Neural progenitor cell (in vitro differentiated cells): ENCODE results near the gene SIX3.

Experiments
- EZH2phosphoT487 ChIP-seq: fragments of 200-600 bp; sonication (generic); IDR thresholded peaks from 2 replicates; pipeline ENCODE4 v1.6.1; 2017; ENCODE audit warnings: antibody characterized with exemption
- TF ChIP-seq, protein P1 (sequence below): fragments of 200-600 bp; sonication (generic); IDR thresholded peaks from 2 replicates; pipeline ENCODE4 v1.5.1; 2017; ENCODE audit warnings: antibody characterized with exemption, mild to moderate bottlenecking

DNA sequence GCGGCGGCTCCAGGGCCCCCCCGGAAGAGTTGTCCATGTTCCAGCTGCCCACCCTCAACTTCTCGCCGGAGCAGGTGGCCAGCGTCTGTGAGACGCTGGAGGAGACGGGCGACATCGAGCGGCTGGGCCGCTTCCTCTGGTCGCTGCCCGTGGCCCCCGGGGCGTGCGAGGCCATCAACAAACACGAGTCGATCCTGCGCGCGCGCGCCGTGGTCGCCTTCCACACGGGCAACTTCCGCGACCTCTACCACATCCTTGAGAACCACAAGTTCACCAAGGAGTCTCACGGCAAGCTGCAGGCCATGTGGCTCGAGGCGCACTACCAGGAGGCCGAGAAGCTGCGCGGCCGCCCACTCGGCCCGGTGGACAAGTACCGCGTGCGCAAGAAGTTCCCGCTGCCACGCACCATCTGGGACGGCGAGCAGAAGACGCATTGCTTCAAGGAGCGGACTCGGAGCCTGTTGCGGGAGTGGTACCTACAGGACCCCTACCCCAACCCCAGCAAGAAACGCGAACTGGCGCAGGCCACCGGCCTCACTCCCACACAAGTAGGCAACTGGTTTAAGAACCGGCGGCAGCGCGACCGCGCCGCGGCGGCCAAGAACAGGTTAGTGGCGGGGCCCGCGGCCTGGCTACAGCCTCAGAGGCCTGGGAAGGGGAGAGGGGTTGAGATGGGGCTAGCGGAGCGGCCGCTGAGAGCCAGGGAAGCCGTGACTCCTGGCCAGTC, 965 bp downstream of the SIX3 start:
- TF ChIP-seq, protein P1, sequence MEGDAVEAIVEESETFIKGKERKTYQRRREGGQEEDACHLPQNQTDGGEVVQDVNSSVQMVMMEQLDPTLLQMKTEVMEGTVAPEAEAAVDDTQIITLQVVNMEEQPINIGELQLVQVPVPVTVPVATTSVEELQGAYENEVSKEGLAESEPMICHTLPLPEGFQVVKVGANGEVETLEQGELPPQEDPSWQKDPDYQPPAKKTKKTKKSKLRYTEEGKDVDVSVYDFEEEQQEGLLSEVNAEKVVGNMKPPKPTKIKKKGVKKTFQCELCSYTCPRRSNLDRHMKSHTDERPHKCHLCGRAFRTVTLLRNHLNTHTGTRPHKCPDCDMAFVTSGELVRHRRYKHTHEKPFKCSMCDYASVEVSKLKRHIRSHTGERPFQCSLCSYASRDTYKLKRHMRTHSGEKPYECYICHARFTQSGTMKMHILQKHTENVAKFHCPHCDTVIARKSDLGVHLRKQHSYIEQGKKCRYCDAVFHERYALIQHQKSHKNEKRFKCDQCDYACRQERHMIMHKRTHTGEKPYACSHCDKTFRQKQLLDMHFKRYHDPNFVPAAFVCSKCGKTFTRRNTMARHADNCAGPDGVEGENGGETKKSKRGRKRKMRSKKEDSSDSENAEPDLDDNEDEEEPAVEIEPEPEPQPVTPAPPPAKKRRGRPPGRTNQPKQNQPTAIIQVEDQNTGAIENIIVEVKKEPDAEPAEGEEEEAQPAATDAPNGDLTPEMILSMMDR, result no peak
- TF ChIP-seq EZH2phosphoT487, result peak; percentile 29
